ENCODE measurements around the gene PLB1.
"Not testable (repeated sequence)": the region's sequence is repeated elsewhere in the genome, so short reads cannot be mapped to it uniquely, and the experiment has no call there.

The PLB1 gene

DNA sequence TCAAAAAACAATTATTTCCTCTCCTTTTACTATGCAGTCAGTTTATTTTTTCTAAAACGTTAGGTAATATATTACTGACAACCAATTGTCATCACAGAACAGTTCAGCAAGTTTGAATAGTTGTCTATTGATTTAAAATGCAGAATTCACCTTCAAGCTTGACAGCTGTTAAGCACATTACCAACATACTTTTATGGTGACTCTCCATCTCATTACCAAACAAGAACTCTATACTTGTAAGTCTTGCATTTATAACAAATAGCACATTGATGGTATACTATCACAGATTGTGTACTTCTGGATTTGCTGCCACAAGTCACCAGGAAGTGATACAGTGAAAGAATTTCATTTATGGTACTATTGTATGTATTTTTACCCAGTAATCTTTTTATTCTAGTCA lies 156.4 kb downstream of the PLB1 start:
- DNase-seq = no peak

DNA sequence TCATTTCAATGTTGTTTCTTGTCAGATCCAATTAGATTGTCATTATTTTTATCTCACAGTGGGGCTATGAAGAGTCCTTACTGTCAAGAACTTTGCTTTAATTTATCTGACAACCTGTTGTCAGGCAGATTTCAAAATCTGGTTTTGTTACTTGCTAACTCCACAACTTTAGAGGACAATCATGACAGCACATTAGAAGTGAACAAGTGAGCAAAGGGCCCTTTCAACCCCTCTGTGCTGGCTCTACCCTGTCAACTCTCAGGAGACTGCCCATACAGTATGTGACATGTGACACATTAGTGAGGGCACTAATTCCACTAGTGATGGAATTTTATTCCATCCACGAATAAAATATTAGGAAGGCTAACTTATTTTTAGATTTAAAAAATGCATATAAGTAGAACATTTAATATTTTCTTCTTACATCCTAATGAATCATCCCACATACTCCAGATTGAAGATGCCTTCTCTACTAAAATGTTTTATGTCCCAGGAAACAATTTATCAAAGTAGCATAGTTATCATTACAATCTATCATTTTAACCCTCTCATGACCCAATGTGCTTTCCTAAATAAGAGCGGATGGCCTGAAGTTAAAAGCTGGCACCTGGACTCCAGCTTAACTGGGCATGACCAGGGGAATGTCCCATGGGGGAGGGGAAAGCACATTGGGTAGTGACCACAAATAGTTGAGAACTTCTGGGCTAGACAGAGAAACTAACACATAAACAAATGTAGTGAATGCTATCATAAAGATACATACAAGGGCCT lies 158.2 kb downstream of the PLB1 start:
- no peak for DNase-seq

DNA sequence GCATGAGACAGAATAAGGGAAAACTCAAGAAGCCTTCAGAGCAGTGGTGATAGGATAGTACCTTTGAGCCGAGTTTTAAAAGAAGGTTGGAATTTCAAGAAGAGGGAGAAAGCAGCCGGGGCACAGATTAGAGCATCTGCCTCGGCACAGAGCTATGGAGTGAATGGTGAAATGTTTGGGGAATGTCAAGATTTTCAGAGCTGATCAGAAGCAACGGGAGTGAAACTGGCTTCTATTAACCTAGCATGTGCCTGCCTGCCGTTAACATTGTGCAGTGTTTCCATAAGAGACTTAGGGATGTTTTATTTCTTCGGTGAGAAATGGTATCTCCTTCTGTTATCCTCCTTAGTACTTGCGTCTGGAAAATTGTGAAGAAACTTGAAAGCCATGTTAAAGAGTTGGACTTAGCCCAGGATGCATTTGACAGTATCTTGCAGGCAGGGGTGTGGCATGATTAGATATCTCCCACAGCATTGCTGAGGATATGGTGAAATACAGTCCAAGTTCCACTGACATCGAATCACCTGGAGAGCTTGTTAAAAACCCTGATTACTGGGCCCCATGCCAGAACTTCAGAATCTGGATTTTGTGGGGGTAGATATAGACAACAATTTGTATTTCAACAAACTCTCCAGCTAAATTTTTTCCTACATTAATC lies 158.9 kb downstream of the PLB1 start:
- DNase-seq = no peak

GRCh38 chr2:28656937-28657615 lies 161.2 kb downstream of the PLB1 start:
- DNase-seq = no peak

DNA sequence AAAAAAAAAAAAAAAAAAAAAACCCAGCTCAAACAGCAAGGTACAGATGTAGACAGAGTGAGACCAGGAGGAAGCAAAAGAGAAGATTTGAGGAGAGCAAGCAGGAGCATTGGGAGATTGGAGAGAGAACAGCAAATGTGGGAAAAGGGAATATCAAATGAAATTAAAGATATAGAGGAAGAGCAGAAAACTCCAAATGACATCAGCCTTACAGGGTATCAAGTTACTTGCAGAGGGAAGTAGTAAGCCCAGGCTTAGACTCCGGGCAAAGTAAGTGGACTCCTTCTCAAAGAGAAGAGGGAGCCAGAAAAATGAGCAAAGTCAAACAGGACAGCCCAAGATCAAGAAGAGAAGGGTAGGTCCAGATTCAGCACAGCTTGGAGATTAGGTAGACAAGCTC lies 162.5 kb downstream of the PLB1 start:
- DNase-seq = no peak

GRCh38 chr2:28659127-28659526 lies 163.3 kb downstream of the PLB1 start:
- DNase-seq = no peak

DNA sequence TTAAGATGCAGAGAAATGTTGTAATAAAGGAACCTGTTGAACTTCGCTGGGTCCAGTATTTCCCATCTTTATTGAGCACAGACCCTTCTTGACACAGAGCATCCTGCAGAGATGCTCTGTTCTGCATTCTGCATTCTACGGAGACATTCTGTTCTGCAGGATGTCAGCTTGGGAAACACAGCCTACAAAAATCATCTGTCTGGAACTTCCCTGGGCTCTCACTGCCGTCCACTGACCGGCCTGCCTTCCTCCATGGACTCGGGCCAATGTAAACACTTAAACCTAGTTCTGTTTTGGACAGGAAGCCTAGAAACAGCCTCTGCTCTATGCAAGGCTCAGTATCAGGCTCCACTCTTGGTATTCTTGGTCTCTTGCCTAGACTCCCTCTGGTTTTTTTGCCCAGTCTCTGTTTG lies 165.7 kb downstream of the PLB1 start:
- DNase-seq = no peak

DNA sequence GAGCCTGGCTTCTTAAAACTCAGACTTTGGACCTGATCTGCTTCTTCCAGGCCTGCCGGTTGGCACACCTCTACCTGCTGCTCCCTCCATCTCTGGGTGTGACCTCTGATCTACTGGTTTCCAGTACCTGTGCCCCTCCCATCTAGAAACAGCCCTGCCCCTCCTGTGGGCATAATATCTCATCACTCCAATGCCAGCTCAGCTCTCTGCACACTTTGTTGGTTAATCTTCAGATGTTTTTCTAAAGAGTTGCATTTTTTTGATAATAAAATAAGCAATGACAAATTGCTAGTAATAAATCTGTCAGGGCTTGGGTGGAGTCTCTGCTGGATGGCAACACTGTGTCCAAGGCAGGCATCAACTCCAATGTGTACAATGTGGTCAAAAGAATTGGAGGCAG lies 166.2 kb downstream of the PLB1 start:
- no peak for DNase-seq

DNA sequence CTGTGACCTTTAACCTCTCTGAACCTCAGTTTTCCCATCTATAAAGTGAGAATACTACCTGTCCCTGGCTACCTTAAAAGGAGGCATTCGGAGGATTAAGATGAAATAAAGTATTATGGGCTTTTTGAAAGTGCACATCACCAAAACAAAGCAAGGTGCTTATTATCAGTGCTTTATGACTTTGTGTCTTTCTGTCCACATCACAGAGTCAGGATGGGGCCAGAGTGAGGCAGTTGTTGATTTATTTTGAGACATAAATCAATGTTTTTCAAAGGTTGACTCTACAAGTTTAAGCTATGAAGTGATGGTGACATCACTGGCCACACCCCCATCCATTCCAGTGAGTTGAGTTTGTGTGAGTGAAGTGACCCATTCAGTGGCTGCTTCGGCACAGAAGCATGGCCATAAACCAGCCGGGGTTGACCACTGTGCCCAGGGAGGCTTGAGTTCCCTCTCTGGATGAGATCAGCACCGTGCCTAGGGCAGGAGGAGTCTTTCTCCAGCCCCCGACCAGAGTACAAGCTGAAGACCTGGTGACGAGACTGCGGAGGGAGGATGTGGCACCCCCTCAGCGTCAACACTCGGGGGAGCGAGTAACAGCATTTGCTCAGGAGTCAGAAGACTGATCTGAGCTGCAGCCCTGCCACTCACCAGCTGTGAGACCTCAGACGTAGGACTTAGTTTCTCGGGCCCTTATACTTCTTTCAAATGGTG lies 166.8 kb downstream of the PLB1 start:
- DNase-seq = no peak

DNA sequence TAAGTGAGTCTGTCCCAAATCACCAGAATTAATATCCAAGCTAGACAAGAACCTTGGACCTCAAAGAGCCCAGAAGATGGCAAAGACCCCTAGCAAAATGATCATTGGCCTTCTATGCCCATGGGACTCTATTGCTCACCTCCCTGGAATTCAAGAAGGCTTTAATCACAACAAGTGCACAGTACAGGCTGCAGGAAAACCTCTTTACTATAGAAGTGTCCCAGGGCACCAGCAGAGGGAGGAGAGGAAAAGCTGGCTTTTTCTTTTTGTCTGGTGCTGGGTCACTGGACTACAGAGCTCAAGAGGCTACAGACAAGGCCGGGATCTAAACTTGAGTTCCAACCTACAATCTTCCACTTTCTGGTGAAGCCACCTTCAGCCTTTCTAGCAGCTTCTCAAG lies 167.5 kb downstream of the PLB1 start:
- no peak for DNase-seq

DNA sequence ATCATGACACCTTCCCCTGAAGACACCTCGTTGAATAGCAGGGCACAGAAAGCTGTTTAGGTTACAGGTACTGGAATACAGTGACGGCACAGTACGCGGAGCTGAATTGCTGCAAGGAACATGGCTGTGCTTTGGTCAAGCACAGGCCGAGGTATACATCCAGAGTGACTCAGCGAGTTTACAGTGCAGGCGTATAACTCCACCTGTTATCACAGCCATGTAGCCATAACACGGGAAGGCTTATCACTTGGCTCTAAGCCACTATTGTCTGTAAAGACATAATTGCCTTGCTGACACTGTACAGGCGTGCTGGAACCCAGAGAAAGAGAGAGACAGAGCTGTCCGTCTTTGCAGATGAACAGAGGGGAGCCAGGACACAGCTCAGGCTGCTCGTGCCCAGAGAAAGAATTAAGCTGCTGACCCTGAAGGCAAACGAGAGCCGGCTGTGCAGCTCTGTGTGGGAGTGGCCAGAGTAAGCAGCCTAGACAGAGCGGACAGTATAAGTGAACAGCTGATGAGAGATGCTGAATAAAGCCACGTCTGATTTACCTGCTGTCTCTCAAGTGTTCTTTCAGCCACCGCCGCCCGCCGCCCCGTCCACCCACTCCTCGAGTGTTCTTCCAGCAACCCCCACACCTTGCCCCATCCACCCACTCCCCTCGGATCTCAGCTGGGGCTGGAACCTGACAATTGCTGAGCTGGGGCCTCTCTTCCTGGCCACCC lies 168.4 kb downstream of the PLB1 start:
- DNase-seq = no peak

- DNase-seq = no peak
Measured at GRCh38 chr2:28665041-28665704, 169.3 kb downstream of the PLB1 start.

- not testable (repeated sequence) for DNase-seq
Measured at GRCh38 chr2:28665811-28666377, 170.0 kb downstream of the PLB1 start.

DNA sequence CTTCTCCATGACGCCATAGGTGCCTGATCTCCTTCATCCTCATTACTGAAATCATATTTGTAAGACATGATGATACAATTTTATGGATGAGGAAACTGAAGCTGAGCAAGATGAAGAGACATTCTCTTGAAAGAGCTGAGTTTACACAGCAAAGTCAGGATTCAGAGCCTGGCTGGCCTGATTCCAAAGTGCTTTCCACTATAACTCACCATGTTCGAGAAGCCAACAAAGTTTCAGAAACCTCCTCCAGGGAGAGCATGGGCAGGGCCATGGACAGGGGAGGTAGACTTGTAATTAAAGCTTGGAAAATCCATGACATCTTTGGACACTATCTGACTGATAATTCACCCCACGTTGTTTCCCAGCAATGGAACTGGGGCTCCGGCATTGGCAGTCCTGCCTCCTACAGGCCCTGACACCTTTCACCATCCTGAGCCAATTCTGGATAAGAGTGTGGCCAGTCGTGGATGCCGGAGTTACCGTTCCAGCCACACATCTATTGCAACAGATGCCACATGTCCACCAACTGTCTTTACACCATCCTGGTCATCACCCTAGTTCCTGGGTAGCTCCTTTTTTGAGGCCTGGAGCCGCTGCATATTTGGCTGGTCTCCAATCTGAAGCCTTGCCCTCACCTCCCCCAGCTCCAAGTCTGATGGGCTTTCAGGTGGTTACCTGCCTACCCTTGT lies 170.8 kb downstream of the PLB1 start:
- no peak for DNase-seq

DNA sequence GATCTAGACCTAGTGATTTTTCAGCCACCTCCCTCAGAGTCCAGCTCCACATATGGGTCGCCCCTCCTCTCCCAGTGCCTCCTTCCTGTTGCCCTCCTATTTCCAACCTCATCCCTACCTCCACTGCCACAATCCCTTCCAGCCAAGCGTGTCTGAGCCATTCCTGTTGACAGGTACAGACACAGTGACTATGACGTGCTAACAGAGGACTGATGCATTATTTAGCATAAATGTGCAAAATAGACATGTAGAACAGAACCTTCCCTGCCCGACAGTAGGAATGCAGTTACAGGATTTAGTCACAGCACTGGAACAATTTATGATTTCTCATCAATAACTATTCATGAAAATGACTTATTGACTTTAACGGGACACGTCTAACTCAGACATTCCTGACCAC lies 171.4 kb downstream of the PLB1 start:
- DNase-seq = no peak

DNA sequence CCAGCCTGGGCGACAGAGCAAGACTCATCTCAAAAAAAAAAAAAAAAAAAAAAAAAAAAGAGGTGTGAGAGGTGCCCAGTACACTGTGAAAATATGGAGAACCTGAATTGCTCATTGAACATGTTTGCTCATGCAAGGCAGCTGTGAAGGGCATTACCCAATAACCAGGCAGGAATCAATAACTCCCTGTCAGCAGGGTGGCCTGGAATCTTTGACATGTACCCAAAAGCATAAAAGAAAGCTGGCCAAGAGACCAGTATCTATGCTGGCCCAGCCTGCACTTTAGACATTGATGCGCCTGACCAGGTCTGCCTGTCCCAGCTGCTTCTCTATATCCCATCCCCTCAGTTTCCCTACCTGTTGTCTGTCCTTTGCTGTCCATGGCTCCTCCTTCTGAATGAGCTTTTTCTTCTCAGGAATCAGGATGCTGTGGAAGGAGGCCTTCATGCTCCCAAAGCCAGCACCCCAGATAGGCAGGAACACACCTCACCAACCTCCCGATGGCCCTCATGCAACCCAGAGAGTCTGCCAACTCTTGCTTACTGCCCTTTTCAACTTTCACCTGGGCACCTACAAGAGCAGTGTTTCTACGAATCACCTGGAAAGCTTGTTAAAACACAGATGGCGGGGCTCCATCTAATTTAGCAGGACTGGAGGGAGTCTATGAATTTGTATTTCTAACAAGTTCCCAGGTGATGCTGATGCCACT lies 172.4 kb downstream of the PLB1 start:
- DNase-seq = no peak

DNA sequence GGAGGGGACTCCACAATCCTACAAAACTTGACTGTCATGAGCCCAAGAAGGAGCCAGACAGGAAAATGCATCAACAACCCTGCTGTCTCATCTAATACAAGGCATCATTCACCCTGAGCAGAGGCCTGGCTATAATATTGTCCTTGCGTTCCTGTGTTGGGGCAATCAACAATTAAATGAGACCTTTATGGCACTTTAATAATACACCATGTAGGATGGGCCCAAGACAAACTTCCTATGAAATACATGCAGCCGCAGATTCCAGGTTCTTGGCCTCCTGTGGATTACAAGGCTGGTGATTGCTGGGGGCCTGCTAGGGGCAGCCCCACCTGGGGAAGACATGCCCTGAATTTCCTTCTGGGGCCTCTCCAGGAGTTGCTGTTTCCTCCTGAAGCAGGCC lies 173.0 kb downstream of the PLB1 start:
- DNase-seq = no peak

DNA sequence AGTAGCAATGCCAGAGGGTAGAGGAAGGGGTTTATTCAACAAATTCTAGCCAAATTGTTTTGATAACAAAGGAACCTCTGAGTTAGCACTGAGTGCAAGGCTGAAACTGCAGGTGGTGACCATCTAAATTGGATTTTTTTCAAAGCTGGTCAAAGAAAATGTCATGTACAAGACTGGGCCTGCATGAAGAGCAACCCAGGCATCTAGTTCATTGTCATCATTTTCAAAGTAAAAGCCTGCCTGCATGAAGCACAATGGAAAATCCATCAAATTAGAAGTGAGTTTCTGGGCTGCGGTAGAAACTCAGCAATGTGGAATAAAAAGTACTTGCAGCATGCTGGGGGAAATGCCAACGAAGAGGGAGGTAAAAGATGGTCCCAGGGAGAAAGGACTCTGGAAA lies 175.0 kb downstream of the PLB1 start:
- no peak for DNase-seq

- no peak for DNase-seq
Measured at GRCh38 chr2:28673338-28673737, 177.5 kb downstream of the PLB1 start.

- no peak for DNase-seq
Measured at GRCh38 chr2:28674062-28674712, 178.3 kb downstream of the PLB1 start.
